Activated CD4-positive, alpha-beta T cell treated with anti-CD3 and anti-CD28 coated beads, Interleukin-2, amount 10 ng/mL, durations not matched to agents 24 days and 14 days (primary cell): ENCODE data around the gene SLC36A2. TPM values are rescaled to one million over a fixed set of nuclear protein-coding genes. Genes with fewer than 3 reads are reported as not detected.

Source experiments
- DNase-seq: peaks from one replicate; pipeline ENCODE4 v3.0.0; 2022
- H3K27ac Mint-ChIP-seq: one replicate; pipeline ENCODE4 v1.8.0; 2022; ENCODE audit warnings: mild to moderate bottlenecking, mixed read lengths
- H3K27me3 Mint-ChIP-seq: one replicate; pipeline ENCODE4 v1.8.0; 2022; ENCODE audit warnings: mixed read lengths
- H3K36me3 Mint-ChIP-seq: one replicate; pipeline ENCODE4 v1.8.0; 2022; ENCODE audit warnings: low read depth, mild to moderate bottlenecking, mixed read lengths
- H3K4me1 Mint-ChIP-seq: one replicate; pipeline ENCODE4 v1.8.0; 2021; ENCODE audit warnings: mixed read lengths
- H3K4me3 Mint-ChIP-seq: one replicate; pipeline ENCODE4 v1.8.0; 2022; ENCODE audit warnings: mild to moderate bottlenecking, moderate library complexity, mixed read lengths
- H3K9me3 Mint-ChIP-seq: one replicate; pipeline ENCODE4 v1.8.0; 2021; ENCODE audit warnings: mixed read lengths
- intact Hi-C: fragments of 100-400 bp; cut with micrococcal nuclease; formaldehyde crosslinking; loops from one replicate; pipeline ENCODE4 v1.15.1; 2023
- total RNA-seq: library from RNA; stranded (reverse); gene quantifications from 2 replicates; pipeline ENCODE4 v1.2.3, GENCODE V29; 2022

SLC36A2 gene
- total RNA-seq, 1 donor from 2014 or later, result not detected

DNA sequence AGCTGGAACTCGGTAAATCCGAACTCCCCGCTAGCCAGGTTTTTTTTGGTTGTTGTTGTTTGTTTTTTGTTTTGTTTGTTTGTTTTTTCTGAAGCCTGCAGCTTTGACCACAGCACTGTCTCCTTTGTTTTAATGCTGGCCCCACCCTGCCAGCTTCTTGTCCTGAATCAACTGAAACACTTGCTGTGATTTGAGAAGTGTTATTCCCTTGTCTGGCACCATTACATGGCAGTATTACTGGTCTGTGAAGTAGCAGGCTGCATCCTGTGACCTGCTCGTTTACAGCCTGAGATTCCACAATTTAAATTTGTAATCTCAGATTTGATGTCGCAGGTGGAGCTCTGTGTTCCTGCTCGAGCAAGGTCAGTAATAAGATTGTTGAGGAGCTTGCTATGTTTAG is 1.4 kb upstream of the SLC36A2 start:
- Mint-ChIP-seq H3K4me3 (no peak overlapping the region), H3K27ac (no peak overlapping the region), H3K9me3 (no peaks in the 10 kb centered on the region), H3K27me3 (peaks cover 17% of the 10 kb centered on the region), H3K36me3 (no peaks in the 10 kb centered on the region), H3K4me1 (no peaks in the 10 kb centered on the region)
- no peak for DNase-seq
- intact Hi-C loops, result no loop called here

DNA sequence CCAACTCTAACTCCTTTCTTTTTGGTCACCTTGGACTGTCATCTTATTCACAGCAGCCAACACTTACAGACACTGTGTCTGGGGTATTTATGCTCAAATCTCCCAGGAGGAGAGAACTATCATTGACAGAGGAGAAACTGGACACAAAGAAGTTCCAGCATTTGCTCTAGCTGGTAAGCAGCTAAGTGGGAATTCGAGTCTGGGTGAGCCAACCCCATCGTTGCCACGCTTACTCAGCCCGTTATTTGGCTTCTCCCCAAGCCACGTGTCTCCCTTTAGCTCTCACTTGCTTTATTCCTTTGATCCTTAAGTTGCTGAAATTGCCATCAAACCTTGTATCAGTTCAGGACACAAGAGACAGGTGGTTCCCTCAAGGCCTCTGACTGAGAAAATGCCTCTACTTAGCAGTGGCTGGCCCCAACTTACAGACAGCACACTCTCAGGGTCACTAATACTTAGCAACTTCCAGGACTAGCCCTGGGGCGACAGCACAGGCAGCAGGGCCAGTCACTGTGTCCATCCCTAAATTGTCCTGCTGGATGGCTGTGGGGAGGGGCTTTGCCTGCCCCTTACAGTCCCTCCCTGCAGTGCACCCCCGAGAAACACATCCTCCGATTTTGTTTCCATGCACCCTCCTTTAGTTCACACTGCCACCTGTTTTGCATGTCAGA is 1.4 kb downstream of the SLC36A2 start:
- H3K4me3 Mint-ChIP-seq, result no peak overlapping the region
- H3K4me1 Mint-ChIP-seq, result no peaks in the 10 kb centered on the region
- intact Hi-C loops, result no loop called here
- no peaks in the 10 kb centered on the region for H3K36me3 Mint-ChIP-seq
- peaks cover 14% of the 10 kb centered on the region for H3K27me3 Mint-ChIP-seq
- H3K27ac Mint-ChIP-seq, result no peak overlapping the region
- no peaks in the 10 kb centered on the region for H3K9me3 Mint-ChIP-seq
- no peak for DNase-seq

DNA sequence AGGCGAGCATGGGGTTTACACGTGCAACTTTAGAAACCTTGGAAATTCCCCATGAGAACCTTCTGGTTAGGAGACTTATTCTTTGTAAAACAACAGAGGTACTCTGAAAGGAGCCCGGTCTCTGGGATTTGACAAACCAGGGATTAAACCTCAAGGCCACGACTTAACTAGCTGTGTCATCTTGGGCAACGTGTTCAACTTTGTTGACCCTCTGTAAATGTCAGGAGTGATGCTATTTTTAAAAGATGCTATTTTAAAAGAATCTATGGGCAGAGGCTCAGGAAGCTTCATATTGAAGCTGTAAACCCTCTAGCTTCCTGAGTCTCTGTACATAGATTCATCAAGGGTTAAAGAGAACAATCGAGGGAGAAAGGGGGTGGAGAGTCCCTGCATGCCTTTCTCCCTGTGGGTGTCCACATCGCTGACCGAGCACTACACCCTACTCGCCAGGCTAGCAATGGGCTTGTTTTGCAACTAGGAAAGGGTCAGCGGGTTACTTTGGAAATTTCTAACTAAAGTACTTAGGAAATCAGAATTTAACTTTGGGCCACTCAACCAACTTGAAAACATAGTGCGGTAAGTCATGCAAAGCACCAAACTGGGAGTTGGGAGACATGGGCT is 2.1 kb downstream of the SLC36A2 start:
- Mint-ChIP-seq H3K4me3 (no peak overlapping the region), H3K27ac (no peak overlapping the region), H3K36me3 (no peaks in the 10 kb centered on the region), H3K27me3 (peaks cover 16% of the 10 kb centered on the region), H3K4me1 (no peaks in the 10 kb centered on the region), H3K9me3 (no peaks in the 10 kb centered on the region)
- no peak for DNase-seq
- intact Hi-C loops, result no loop called here

DNA sequence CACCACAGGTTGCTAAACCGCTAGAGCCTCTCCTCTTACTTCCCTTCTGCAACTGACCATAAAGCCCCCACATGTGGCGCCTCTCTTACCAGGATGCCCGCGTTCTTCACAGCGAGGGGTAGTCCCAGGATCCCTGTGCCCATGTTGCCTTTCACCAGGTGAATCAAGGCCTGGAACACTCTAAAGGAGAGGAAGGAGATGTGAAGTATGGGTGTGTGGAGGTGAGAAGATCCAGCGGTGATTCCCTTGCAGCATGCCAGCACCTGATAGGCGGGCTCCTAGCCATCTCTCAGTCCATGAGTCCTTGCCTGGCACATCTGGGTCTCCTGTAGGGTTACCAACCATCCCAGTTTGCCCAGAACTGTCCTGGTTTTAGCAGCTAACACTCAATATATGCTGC is 3.3 kb downstream of the SLC36A2 start:
- no peaks in the 10 kb centered on the region for H3K4me1 Mint-ChIP-seq
- no peak overlapping the region for H3K4me3 Mint-ChIP-seq
- peaks cover 22% of the 10 kb centered on the region for H3K27me3 Mint-ChIP-seq
- intact Hi-C loops, result no loop called here
- no peak for DNase-seq
- H3K9me3 Mint-ChIP-seq, result no peaks in the 10 kb centered on the region
- no peak overlapping the region for H3K27ac Mint-ChIP-seq
- no peaks in the 10 kb centered on the region for H3K36me3 Mint-ChIP-seq

DNA sequence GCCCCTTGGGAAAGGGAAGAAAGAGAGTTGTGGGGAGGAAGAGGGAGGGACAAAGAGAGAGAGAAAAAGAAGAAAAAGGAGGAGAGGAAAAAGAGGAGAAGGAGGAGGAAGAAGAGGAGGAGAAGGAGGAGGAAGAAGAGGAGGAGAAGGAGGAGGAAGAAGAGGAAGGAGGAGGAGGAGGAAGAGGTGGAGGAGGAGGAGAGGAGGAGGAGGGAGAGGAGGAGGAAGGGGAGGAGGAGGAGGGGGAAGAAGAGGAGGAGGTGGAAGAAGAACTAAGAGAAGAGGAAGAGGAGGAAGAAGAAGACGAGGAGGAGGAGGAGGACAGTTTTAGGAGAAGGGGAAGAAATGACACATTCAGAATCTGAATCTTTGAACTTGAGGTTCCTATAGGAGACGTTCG is 7.4 kb downstream of the SLC36A2 start:
- H3K4me1 Mint-ChIP-seq, result no peaks in the 10 kb centered on the region
- no peak for DNase-seq
- intact Hi-C loops, result no loop called here
- peaks cover 28% of the 10 kb centered on the region for H3K27me3 Mint-ChIP-seq
- no peaks in the 10 kb centered on the region for H3K36me3 Mint-ChIP-seq
- H3K4me3 Mint-ChIP-seq, result no peak overlapping the region
- no peak overlapping the region for H3K27ac Mint-ChIP-seq
- no peaks in the 10 kb centered on the region for H3K9me3 Mint-ChIP-seq

DNA sequence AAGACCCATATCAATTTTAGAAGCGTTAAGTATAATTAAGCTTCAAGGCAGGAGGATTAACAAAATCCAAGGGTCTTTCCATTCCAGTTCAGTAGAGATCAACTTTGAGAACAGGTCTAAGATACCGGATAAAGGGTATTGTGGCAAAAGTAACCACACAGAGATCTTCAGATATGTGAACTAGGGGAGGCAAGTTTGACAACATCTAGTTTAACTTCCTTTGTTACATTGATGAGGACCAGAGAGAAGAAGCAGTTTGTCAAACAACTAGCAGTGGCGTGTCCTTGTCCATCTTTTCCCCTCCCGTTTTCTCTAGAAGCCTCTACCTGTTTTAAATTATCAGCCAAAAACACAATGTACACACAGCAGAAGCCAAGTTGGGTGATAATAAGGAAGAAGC is 8.6 kb downstream of the SLC36A2 start:
- Mint-ChIP-seq H3K27ac (no peak overlapping the region), H3K4me3 (no peak overlapping the region), H3K27me3 (peaks cover 25% of the 10 kb centered on the region), H3K9me3 (no peaks in the 10 kb centered on the region), H3K36me3 (no peaks in the 10 kb centered on the region), H3K4me1 (no peaks in the 10 kb centered on the region)
- intact Hi-C loops, result no loop called here
- DNase-seq, result no peak

DNA sequence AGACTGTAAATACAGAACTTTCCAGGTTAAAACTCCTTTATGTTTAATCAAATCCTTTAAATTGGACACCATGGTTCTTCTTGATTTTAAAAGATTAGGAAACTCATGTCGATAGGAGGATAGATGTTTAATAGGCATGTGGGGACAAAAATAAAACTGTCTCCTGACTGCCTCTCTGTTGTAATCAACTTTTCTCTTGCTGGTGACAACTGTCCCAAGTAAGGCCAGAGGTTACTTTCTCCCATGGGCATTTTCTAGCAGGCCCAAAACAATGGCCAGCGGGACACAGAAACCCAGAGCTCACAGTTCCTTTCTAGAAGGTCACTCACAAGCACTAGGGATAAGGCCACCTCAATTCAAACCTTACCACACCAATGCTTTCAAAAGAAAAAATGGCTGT is 14.5 kb downstream of the SLC36A2 start:
- Mint-ChIP-seq H3K36me3 (no peaks in the 10 kb centered on the region), H3K9me3 (no peaks in the 10 kb centered on the region), H3K27ac (no peak overlapping the region), H3K4me3 (no peak overlapping the region), H3K27me3 (peaks cover 9% of the 10 kb centered on the region), H3K4me1 (peaks cover 2% of the 10 kb centered on the region)
- intact Hi-C loops, result no loop called here
- DNase-seq, result no peak

DNA sequence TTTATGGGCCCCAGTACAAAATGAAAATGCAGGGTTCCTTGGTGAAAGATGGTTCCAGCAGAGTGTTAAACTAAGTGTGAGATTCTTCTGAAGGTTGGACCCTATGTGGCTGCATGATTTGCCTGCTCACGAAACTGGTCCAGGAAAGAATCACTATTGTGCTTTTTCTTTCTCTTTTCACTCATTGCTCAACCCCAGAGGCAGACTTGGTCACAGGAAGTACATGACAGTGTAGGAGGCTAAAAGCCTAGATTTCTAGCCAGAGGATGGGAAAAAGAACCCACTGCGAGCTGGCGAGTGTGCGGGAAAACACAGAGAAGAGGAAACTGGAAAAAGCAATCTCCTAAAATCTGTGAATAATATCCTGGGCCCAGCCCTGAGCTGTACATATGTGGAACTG is 18.6 kb downstream of the SLC36A2 start:
- intact Hi-C loops, result no loop called here
- peaks cover 2% of the 10 kb centered on the region for H3K4me1 Mint-ChIP-seq
- H3K9me3 Mint-ChIP-seq, result peaks cover 4% of the 10 kb centered on the region
- H3K27ac Mint-ChIP-seq, result no peak overlapping the region
- no peaks in the 10 kb centered on the region for H3K36me3 Mint-ChIP-seq
- DNase-seq, result no peak
- peaks cover 5% of the 10 kb centered on the region for H3K27me3 Mint-ChIP-seq
- no peak overlapping the region for H3K4me3 Mint-ChIP-seq

DNA sequence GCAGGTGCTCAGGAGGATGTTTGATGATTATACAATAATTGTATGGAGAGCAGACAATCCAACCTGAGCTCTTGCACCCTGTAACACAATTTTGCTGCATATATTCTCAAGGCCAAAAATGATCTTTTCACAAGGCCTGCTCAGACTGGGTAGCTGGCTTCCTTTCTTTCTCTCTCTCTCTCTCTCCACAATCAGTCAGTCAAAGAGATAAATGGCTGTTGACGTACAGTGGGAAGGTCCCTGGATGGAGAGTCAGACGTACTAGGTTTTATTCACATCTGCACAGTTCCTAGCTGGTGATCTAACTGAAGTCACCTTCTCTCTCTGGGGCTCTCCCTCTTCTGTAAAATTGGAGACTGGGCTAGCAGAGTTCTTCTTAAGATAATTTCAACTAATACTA is 19.8 kb downstream of the SLC36A2 start:
- Mint-ChIP-seq H3K4me1 (peaks cover 2% of the 10 kb centered on the region), H3K27me3 (peaks cover 5% of the 10 kb centered on the region), H3K9me3 (peaks cover 4% of the 10 kb centered on the region), H3K4me3 (no peak overlapping the region), H3K27ac (no peak overlapping the region), H3K36me3 (no peaks in the 10 kb centered on the region)
- no peak for DNase-seq
- intact Hi-C loops, result no loop called here

DNA sequence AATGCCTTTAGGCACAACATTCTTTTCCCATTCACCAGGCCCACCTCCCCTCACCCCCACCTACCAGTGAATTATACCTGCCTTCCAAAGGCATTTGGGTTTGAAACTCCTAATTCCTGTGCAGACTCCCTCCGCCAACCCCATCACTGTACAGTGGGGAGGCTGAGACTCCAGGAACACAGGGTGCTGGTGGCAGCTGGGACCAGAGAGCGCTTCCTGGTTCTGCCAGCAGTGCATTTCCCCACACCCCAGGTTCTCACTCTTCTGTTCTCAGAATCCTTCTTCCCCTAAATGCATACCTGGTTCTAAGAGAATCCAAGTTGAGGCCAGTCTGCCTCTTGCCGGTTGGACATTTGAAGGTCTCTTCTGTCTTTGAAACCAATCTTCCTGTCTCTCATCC is 21.1 kb downstream of the SLC36A2 start:
- Mint-ChIP-seq H3K4me3 (no peak overlapping the region), H3K27ac (no peak overlapping the region), H3K9me3 (peaks cover 4% of the 10 kb centered on the region), H3K36me3 (no peaks in the 10 kb centered on the region), H3K4me1 (peaks cover 2% of the 10 kb centered on the region), H3K27me3 (peaks cover 5% of the 10 kb centered on the region)
- intact Hi-C loops, result no loop called here
- DNase-seq, result no peak

DNA sequence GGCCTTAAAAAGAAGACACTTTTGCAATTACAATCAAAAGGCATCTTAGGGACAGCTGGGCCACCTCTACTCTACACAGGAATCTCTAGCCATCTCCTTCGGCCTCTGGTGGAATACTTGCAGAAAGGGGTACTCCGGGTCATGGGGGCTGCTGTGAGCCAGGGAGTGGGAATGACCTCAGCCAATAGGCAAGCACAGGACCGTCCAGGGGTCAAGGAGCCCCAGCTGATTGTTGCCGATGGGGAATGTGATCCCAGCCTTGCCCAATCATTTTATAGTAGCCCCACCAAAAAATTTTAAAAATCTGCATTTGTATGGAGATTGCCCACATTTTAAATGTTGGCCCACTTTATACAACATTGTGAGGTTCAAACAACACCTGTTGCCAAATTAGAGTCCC is 26.9 kb downstream of the SLC36A2 start:
- intact Hi-C loops, result no loop called here
- Mint-ChIP-seq H3K4me3 (no peak overlapping the region), H3K9me3 (peaks cover 4% of the 10 kb centered on the region), H3K27me3 (peaks cover 4% of the 10 kb centered on the region), H3K36me3 (no peaks in the 10 kb centered on the region), H3K4me1 (no peaks in the 10 kb centered on the region), H3K27ac (no peak overlapping the region)
- no peak for DNase-seq

DNA sequence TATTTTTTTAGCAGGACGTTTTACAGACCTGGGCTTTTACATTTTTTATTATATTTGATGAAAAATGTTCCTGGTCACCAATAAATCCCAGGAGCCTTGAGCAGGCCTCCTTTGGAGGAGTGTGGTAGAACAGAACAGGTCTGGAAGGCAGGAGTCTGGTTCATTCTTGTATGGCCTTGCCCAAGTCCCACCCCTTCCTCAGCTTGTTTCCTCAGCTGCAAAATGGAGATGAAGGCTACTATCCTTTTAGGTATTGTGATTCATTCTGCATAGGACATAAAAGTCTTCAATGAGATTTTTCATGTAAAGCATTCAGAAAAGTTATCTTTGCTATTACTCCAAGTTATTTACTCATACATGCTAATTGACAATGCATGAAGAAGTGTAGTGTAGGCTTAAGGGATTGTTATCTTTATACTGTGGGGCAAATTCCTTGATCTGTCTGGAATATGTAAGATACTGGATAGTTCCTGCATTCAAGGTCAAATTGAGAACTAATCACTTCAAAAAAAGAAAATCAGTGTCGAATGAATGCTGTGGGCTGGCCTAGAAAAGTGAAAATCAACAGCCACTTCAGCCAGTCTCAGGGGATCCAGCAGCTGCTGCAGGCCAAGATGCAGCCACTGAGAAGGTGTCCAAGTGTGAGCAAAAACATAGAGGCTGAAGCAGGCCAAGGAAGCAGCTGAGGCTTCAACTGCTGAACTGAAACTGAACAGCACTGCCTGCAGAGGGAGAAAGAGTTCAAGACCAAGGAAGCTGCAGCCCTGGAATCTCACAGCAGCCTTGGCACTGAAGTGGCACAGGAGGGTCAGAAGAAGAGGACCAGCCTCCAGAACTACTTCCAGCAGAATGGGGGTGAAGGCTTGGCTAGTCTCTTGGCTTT is 28.3 kb downstream of the SLC36A2 start:
- intact Hi-C loops, result loop anchor here (5.0 kb wide), 1 partner anchor 192 kb away; no protein-coding TSS in a partner anchor

DNA sequence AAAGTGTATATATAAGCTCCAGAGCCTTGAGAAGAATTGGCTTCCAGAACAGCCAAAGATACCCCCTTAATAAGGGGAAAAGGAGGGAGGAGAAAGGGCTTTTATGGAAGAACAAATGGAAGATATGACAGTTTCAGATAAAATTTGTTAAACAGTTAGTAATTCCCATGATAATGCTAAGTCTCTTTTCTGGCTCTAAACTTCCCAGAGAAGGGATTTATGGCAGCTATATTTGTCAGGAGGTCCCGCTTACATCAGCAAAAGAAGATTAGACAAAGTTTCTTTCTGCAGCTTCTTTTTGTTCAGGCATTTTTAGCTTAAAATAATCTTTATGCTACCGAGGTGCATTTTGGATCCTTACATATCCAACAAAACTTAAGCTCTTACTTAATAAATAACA is 29.5 kb downstream of the SLC36A2 start:
- Mint-ChIP-seq H3K4me1 (no peaks in the 10 kb centered on the region), H3K9me3 (no peaks in the 10 kb centered on the region), H3K27ac (no peak overlapping the region), H3K36me3 (no peaks in the 10 kb centered on the region), H3K4me3 (no peak overlapping the region), H3K27me3 (peaks cover 12% of the 10 kb centered on the region)
- no peak for DNase-seq
- intact Hi-C loops, result loop anchor here (5.0 kb wide), 1 partner anchor 191 kb away; no protein-coding TSS in a partner anchor

More for the DNA sequence above, 28.3 kb downstream of the SLC36A2 start:
- H3K36me3 Mint-ChIP-seq, result no peaks in the 10 kb centered on the region
- H3K9me3 Mint-ChIP-seq, result no peaks in the 10 kb centered on the region
- H3K27ac Mint-ChIP-seq, result no peak overlapping the region
- H3K4me3 Mint-ChIP-seq, result no peak overlapping the region
- no peaks in the 10 kb centered on the region for H3K4me1 Mint-ChIP-seq
- peaks cover 8% of the 10 kb centered on the region for H3K27me3 Mint-ChIP-seq
- DNase-seq, result no peak

DNA sequence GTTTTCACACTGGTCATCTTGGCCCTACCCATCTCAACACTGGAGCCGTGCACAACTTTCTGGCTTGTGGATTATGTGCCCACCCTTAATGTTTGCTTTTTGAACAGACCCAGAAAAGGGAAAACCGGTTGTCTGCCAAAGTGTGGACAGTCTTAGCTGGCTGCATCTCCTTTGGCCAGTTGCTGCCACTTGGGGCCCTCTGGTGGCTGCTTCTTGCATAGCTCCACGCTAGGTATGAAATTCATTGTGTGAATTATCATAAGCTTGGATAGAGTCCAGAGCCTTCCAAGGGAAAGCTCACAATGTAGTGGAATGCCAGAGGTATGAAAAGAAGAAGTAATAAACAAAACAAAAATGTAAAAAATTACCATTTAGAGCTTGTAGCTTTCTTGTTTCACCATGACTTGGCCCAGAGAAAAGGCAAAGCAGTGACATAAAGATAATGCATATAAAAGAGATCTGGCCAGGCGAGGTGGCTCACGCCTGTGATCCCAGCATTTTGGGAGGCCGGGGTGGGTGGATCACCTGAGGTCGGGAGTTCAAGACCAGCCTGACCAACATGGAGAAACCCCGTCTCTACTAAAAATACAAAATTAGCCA is 31.3 kb downstream of the SLC36A2 start:
- H3K4me3 Mint-ChIP-seq, result no peak overlapping the region
- no peak overlapping the region for H3K27ac Mint-ChIP-seq

More for the DNA sequence above, 31.3 kb downstream of the SLC36A2 start:
- H3K4me1 Mint-ChIP-seq, result no peaks in the 10 kb centered on the region
- no peaks in the 10 kb centered on the region for H3K36me3 Mint-ChIP-seq
- peak; percentile 84 for DNase-seq
- intact Hi-C loops, result loop anchor here (1.0 to 5.0 kb wide), 2 partner anchors 30 to 189 kb away; no protein-coding TSS in a partner anchor
- H3K9me3 Mint-ChIP-seq, result no peaks in the 10 kb centered on the region
- peaks cover 12% of the 10 kb centered on the region for H3K27me3 Mint-ChIP-seq
